OCI-LY3 (cell line): ENCODE results near the gene FBXL4.

Experiments used
- H2AFZ ChIP-seq: fragments of 200-600, 300-600 bp; shearing (Covaris generic); 2 replicates; pipeline ENCODE4 v1.6.0; 2014; ENCODE audit warnings: antibody characterized with exemption, low read depth, low read length
- H3K27ac ChIP-seq: fragments of 200-600, 300-600 bp; sonication (generic); 2 replicates; pipeline ENCODE4 v1.5.1; 2014; ENCODE audit warnings: mild to moderate bottlenecking, low read length, moderate library complexity, mixed read lengths
- H3K27me3 ChIP-seq: fragments of 200-600, 300-600 bp; sonication (generic); 2 replicates; pipeline ENCODE4 v1.6.1; 2014; ENCODE audit warnings: low read depth, low read length, mixed read lengths
- H3K36me3 ChIP-seq: fragments of 200-600, 300-600 bp; sonication (generic); replicated peaks from 2 replicates; pipeline ENCODE3; 2014; ENCODE audit warnings: low read depth, low read length, mixed read lengths
- H3K4me1 ChIP-seq: fragments of 300-600, 200-600 bp; sonication (generic); 2 replicates; pipeline ENCODE4 v1.6.1; 2014; ENCODE audit warnings: low read length, mixed read lengths
- H3K4me2 ChIP-seq: fragments of 200-600, 300-600 bp; sonication (generic); 2 replicates; pipeline ENCODE4 v1.6.1; 2014; ENCODE audit warnings: low read length, mixed read lengths
- H3K4me3 ChIP-seq: fragments of 300-600, 200-600 bp; sonication (generic); 2 replicates; pipeline ENCODE4 v1.5.1; 2014; ENCODE audit warnings: antibody characterized with exemption, mild to moderate bottlenecking, low read length, moderate library complexity
- H3K79me2 ChIP-seq: fragments of 300-600, 200-600 bp; shearing (Covaris generic); 2 replicates; pipeline ENCODE4 v1.6.1; 2014; ENCODE audit warnings: mild to moderate bottlenecking, low read length, mixed read lengths
- H3K9ac ChIP-seq: fragments of 300-600, 200-600 bp; shearing (Covaris generic); 2 replicates; pipeline ENCODE4 v1.6.0; 2014; ENCODE audit warnings: mild to moderate bottlenecking, low read length, moderate library complexity
- H3K9me3 ChIP-seq: fragments of 200-600, 300-600 bp; shearing (Covaris generic); 2 replicates; pipeline ENCODE4 v1.6.1; 2014; ENCODE audit warnings: low read length, mixed read lengths; ENCODE audit not compliant: insufficient read depth
- H4K20me1 ChIP-seq: fragments of 200-600, 300-600 bp; sonication (generic); 2 replicates; pipeline ENCODE4 v1.6.1; 2016; ENCODE audit warnings: low read length, mixed read lengths; ENCODE audit not compliant: insufficient read depth
- EZH2phosphoT487 ChIP-seq: fragments of 200-600 bp; shearing (Covaris generic); IDR thresholded peaks from 2 replicates; pipeline ENCODE4 v1.6.1; 2018; ENCODE audit warnings: antibody characterized with exemption, mixed run types, low read depth
- TF ChIP-seq, protein P1 (sequence below): fragments of 200-600, 300-600 bp; sonication (generic); IDR thresholded peaks from 2 replicates; pipeline ENCODE4 v1.5.1; 2014; ENCODE audit warnings: antibody characterized with exemption, low read length, low read depth

FBXL4 gene

DNA sequence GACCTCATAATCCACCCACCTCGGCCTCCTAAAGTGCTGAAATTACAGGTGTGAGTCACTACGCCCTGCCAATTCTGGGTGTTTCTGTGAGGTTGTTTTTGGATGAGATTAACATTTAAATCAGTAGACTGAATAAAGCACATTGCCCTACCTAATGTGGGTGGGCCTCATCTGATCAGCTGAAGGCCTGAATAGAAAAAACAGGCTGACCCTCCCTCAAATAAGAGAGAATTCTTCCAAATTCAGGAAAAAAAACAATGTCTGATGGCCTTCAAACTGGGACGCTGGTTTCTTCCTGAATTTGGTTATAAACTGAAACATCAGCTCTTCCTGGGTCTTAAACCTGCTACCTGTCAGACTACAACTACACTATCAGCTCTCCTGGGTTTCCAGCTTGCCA lies 62.4 kb downstream of the FBXL4 start:
- no peaks in the 10 kb centered on the region; the same call in 1 of the 2 replicates for H4K20me1 ChIP-seq
- no peak overlapping the region for H3K9ac ChIP-seq
- no peaks in the 10 kb centered on the region for H3K36me3 ChIP-seq
- no peak overlapping the region for H3K4me2 ChIP-seq
- no peaks in the 10 kb centered on the region for H3K9me3 ChIP-seq
- H3K4me1 ChIP-seq: no peaks in the 10 kb centered on the region
- H3K79me2 ChIP-seq: no peaks in the 10 kb centered on the region
- no peaks in the 10 kb centered on the region for H3K27me3 ChIP-seq
- no peak overlapping the region for H3K27ac ChIP-seq
- H2AFZ ChIP-seq: no peak overlapping the region
- H3K4me3 ChIP-seq: no peak overlapping the region
- TF ChIP-seq, protein P1, sequence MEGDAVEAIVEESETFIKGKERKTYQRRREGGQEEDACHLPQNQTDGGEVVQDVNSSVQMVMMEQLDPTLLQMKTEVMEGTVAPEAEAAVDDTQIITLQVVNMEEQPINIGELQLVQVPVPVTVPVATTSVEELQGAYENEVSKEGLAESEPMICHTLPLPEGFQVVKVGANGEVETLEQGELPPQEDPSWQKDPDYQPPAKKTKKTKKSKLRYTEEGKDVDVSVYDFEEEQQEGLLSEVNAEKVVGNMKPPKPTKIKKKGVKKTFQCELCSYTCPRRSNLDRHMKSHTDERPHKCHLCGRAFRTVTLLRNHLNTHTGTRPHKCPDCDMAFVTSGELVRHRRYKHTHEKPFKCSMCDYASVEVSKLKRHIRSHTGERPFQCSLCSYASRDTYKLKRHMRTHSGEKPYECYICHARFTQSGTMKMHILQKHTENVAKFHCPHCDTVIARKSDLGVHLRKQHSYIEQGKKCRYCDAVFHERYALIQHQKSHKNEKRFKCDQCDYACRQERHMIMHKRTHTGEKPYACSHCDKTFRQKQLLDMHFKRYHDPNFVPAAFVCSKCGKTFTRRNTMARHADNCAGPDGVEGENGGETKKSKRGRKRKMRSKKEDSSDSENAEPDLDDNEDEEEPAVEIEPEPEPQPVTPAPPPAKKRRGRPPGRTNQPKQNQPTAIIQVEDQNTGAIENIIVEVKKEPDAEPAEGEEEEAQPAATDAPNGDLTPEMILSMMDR: no peak
- TF ChIP-seq EZH2phosphoT487: no peak

- Histone ChIP-seq H2AFZ (no peak overlapping the region), H3K27me3 (no peaks in the 10 kb centered on the region), H3K4me1 (no peaks in the 10 kb centered on the region), H3K36me3 (no peaks in the 10 kb centered on the region), H3K9me3 (no peaks in the 10 kb centered on the region), H3K27ac (no peak overlapping the region), H3K79me2 (no peaks in the 10 kb centered on the region), H3K4me2 (no peak overlapping the region), H4K20me1 (no peaks in the 10 kb centered on the region; the same call in 1 of the 2 replicates), H3K9ac (no peak overlapping the region), H3K4me3 (no peak overlapping the region)
- no peak for TF ChIP-seq EZH2phosphoT487
- TF ChIP-seq, protein P1: no peak
These were observed 67.3 kb downstream of the FBXL4 start for GRCh38 chr6:98880486-98880885.

- H3K4me1 ChIP-seq: no peaks in the 10 kb centered on the region
- H3K4me2 ChIP-seq: no peak overlapping the region
- H3K4me3 ChIP-seq: no peak overlapping the region
- no peak overlapping the region for H3K9ac ChIP-seq
- H4K20me1 ChIP-seq: no peaks in the 10 kb centered on the region
- H3K9me3 ChIP-seq: no peaks in the 10 kb centered on the region
- no peak overlapping the region for H2AFZ ChIP-seq
- no peak overlapping the region for H3K27ac ChIP-seq
- no peaks in the 10 kb centered on the region for H3K79me2 ChIP-seq
- TF ChIP-seq, protein P1: no peak
- TF ChIP-seq EZH2phosphoT487: no peak
- no peaks in the 10 kb centered on the region for H3K36me3 ChIP-seq
- H3K27me3 ChIP-seq: no peaks in the 10 kb centered on the region
These were observed 70.5 kb downstream of the FBXL4 start for GRCh38 chr6:98877250-98877649.

- H4K20me1 ChIP-seq: no peaks in the 10 kb centered on the region
- H3K27me3 ChIP-seq: no peaks in the 10 kb centered on the region
- no peak overlapping the region for H3K9ac ChIP-seq
- H2AFZ ChIP-seq: no peak overlapping the region
- H3K4me2 ChIP-seq: no peak overlapping the region
- H3K9me3 ChIP-seq: no peaks in the 10 kb centered on the region
- TF ChIP-seq, protein P1: no peak
- TF ChIP-seq EZH2phosphoT487: no peak
- H3K36me3 ChIP-seq: peaks cover 6% of the 10 kb centered on the region
- no peak overlapping the region for H3K27ac ChIP-seq
- no peak overlapping the region for H3K4me3 ChIP-seq
- H3K79me2 ChIP-seq: no peaks in the 10 kb centered on the region
- no peaks in the 10 kb centered on the region for H3K4me1 ChIP-seq
These were observed 72.4 kb downstream of the FBXL4 start for GRCh38 chr6:98875375-98875774.
